CMK (cell line): ENCODE data around the gene TPK1.

ENCODE experiments used
- DNase-seq: peaks from one replicate; pipeline ENCODE4 v3.0.0-alpha.2; 2010; ENCODE audit warnings: low read depth

Gene TPK1

DNA sequence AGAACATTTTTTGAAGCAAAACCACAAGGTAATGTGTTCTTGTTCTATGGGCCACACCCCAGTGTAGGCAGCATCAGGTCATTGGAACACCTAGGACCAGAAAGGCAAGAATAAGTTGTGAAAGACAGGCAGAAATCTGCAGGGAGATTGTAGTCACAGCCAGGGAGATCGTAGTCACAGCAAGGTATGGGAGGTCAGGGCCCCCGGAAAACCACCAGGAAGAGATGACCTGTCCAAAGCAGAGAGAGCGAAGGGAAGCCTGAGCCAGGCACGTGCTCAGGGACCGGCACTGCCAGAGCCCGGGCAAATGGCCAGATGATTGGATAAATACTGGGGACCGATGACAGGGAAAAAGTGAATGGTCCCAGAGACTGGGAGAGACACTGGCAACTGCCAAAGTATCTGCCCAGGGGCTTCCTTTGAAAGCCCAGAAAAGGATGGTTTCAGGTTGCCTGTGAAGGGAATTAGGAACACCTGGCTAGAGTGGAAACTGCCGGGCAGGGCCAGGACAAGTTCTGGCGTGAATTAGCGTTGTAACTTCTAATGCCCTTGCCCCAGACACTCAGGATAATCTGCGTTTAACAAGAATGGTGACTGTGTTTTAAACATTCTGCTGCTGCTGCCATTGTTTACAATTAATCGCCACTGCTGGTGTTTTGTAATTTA is 428.5 kb downstream of the TPK1 start:
- DNase-seq = no peak

- no peak for DNase-seq
Measured at GRCh38 chr7:144404946-144405345, 430.9 kb downstream of the TPK1 start.

GRCh38 chr7:144403649-144404061 is 432.2 kb downstream of the TPK1 start, which contains the start of gene NOBOX:
Gene NOBOX, minus strand, starts transcription at chr7:144403693.
- DNase-seq = no peak

DNA sequence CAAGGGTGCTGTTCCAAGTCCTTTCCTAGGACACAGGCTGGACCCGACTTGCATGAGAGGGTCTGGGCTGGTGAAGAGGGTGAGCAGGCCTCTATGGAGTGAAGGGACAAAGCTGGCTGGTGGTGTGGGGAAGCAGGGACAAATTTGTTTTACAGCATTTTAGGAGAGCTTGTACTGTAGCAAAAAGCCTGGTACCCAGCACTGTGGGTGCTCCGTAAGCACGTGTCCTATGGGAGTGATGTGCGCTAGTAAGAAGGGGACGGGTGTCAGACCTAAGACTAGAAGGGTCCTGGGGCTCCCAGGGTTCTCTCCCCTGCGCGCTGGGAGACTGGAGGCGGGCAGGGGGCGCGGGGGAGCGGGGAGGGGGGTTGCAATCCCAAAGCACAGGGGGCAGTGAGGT is 432.8 kb downstream of the TPK1 start:
- no peak for DNase-seq
